Middle frontal gyrus (tissue), 1 donor: ENCODE measurements around the gene HTR3C.

Experiments
- DNase-seq: peaks from one replicate; pipeline ENCODE4 v3.0.0-alpha.2; 2015; ENCODE audit warnings: low spot score; ENCODE audit errors: extremely low spot score

Gene HTR3C

GRCh38 chr3:184092199-184092598, 39.4 kb downstream of the HTR3C start:
- DNase-seq: no peak

DNA sequence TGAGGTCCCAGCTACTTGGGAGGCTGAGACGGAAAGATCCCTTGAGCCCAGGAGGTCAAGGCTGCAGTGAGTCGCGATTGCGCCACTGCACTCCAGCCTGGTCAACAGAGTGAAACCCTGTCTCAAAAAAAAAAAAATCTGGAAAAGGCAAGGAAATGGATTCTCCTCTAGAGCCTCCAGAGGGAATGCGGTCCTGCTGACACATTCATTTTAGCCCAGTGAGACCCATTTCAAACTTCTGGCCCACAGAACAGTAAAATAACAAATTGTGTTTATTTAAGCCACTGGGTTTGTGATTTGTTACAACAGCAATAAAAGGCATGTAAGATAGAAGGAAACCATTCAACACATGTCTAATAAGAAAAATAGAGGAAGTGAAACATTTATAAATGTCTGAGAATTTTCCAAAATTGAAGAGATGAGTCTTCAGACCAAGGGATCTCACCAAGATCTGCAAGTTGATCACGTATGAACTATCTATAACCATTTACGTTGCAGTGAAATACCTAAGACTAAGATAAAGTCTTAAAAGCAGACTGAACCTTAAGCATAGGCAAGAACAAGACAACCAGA, 44.0 kb downstream of the HTR3C start, which contains the start of gene HTR3E:
TSS of gene HTR3E (plus strand) at position 254 of the 573 bp plus-strand sequence. CDS start 466 bp downstream, outside the sequence.
- DNase-seq: no peak

DNA sequence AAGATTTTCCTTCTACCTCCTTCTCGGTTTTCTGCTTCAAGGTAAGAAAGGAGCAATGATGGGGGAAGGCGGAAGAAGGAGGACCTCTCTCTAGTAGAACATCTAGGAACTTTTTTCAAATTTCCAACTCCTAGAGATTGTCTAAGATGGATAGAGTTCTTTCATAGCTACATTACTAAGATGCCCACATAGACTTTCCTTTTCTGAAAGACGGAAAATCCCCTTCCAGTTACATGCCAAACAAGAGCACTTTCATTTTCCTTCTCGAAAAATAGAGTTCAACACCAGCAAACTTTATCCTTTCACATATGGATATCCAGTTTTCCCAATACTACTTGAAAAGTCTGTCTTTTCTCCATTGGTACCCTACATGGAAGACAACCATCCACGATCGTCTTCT, 44.7 kb downstream of the HTR3C start:
- no peak for DNase-seq

- DNase-seq: no peak
Measured at GRCh38 chr3:184099806-184100686, 47.2 kb downstream of the HTR3C start.
